ENCODE measurements around the gene C11orf16.

- TF ChIP-seq CTCF (conservative IDR thresholded peaks at IDR 0.05; ENCODE audit: low read depth, low read length), result no peak
- TF ChIP-seq EZH2phosphoT487 (IDR thresholded peaks at IDR 0.05; ENCODE audit: borderline replicate concordance, low read length), result no peak
Observed at GRCh38 chr11:8973121-8973520, 40.4 kb upstream of the C11orf16 start.
